HG03565 (cell line): ENCODE results near the gene UPF2.
"Not testable (repeated sequence)": the region's sequence is repeated elsewhere in the genome, so short reads cannot be mapped to it uniquely, and the experiment has no call there.

Experiments
- ATAC-seq: cut with Tn5 transposase; IDR thresholded peaks from one replicate; pipeline ENCODE4 v1.9.1; 2021; ENCODE audit warnings: mild to moderate bottlenecking, moderate library complexity; ENCODE audit not compliant: unreplicated experiment

UPF2 gene

GRCh38 chr10:11909618-11910017 lies 133.0 kb downstream of the UPF2 start:
- ATAC-seq, result no peak

- ATAC-seq, result no peak
Observed at GRCh38 chr10:11908991-11909390, 133.6 kb downstream of the UPF2 start.

GRCh38 chr10:11908536-11908935 lies 134.1 kb downstream of the UPF2 start:
- no peak for ATAC-seq

- no peak for ATAC-seq
Observed at GRCh38 chr10:11907914-11908313, 134.7 kb downstream of the UPF2 start.

- no peak for ATAC-seq
Observed at GRCh38 chr10:11906714-11907113, 135.9 kb downstream of the UPF2 start.

GRCh38 chr10:11902646-11903045 lies 140.0 kb downstream of the UPF2 start:
- no peak for ATAC-seq

- no peak for ATAC-seq
Observed at GRCh38 chr10:11901833-11902475, 140.7 kb downstream of the UPF2 start.

- ATAC-seq, result no peak
Observed at GRCh38 chr10:11901454-11901832, 141.2 kb downstream of the UPF2 start.

GRCh38 chr10:11901036-11901301 lies 141.6 kb downstream of the UPF2 start:
- no peak for ATAC-seq

GRCh38 chr10:11899067-11899876 lies 143.3 kb downstream of the UPF2 start:
- ATAC-seq, result no peak

- no peak for ATAC-seq
Observed at GRCh38 chr10:11898372-11899066, 144.1 kb downstream of the UPF2 start.

- no peak for ATAC-seq
Observed at GRCh38 chr10:11898033-11898371, 144.6 kb downstream of the UPF2 start.

- no peak for ATAC-seq
Observed at GRCh38 chr10:11896549-11897200, 145.9 kb downstream of the UPF2 start.

GRCh38 chr10:11895598-11895997 lies 147.0 kb downstream of the UPF2 start:
- ATAC-seq, result no peak

GRCh38 chr10:11895108-11895466 lies 147.5 kb downstream of the UPF2 start:
- ATAC-seq, result no peak

- no peak for ATAC-seq
Observed at GRCh38 chr10:11894381-11895107, 148.1 kb downstream of the UPF2 start.

GRCh38 chr10:11893749-11894278 lies 148.8 kb downstream of the UPF2 start:
- ATAC-seq, result no peak

GRCh38 chr10:11891776-11892486 lies 150.7 kb downstream of the UPF2 start:
- ATAC-seq, result no peak

- ATAC-seq, result not testable (repeated sequence)
Observed at GRCh38 chr10:11889263-11889662, 153.3 kb downstream of the UPF2 start.
